ENCODE data around the gene MIR17HG. TPM values are rescaled to one million over a fixed set of nuclear protein-coding genes. Genes with fewer than 3 reads are reported as not detected.
A peak's percentile ranks its signal among the peaks of the same experiment; 100 is the strongest.

Gene MIR17HG
- polyA plus RNA-seq, 3 donors: 0.05 to 1.3 (median 0.30) TPM

- Histone ChIP-seq H3K4me3 (replicated peaks in 1 of 3; ENCODE audit: low read depth in 2 of 3, low read length in 3 of 3) (peak overlapping the region; percentile 35 to 77 (median 76)), H3K27me3 (ENCODE audit: control insufficient read depth in 2 of 2, insufficient read depth in 2 of 2, low read length in 2 of 2) (peaks cover 4 to 17% of the 10 kb centered on the region in 2 donors), H3K9me3 (replicated peaks in 1 of 2; ENCODE audit: control insufficient read depth in 1 of 2, insufficient read depth in 1 of 2, low read length in 2 of 2) (no peaks in the 10 kb centered on the region), H3K79me2 (ENCODE audit: insufficient read depth, low read length) (peaks cover 32% of the 10 kb centered on the region), H3K27ac (ENCODE audit: low read depth in 1 of 2, low read length in 2 of 2) (peak overlapping the region in 1 of 2 donors; percentile 46), H4K20me1 (ENCODE audit: insufficient read depth, low read length) (peaks cover 14% of the 10 kb centered on the region), H3K4me2 (replicated peaks; ENCODE audit: extremely low read depth, low read length, poor library complexity, severe bottlenecking) (peak overlapping the region; percentile 81), H3K4me1 (ENCODE audit: control insufficient read depth in 1 of 2, insufficient read depth in 2 of 2, low read length in 2 of 2) (peaks cover 10 to 23% of the 10 kb centered on the region in 2 donors), H3K36me3 (replicated peaks in 1 of 2; ENCODE audit: control insufficient read depth in 1 of 2, insufficient read depth in 2 of 2, low read length in 2 of 2) (peaks cover 13 to 37% of the 10 kb centered on the region in 2 donors), H2AFZ (ENCODE audit: insufficient read depth, low read depth, low read length, poor library complexity, severe bottlenecking) (peak overlapping the region; percentile 78), H3K9ac (ENCODE audit: insufficient read depth, low read length, poor library complexity, severe bottlenecking) (peak overlapping the region; percentile 75)
- WGBS (ENCODE audit: insufficient coverage): 0% methylated on average over 41 of the region's 46 CpGs
- peak overlapping the region; percentile 53 to 93 (median 86) for H3K27ac Mint-ChIP-seq
- peaks cover 22 to 24% of the 10 kb centered on the region in 2 donors for H3K36me3 Mint-ChIP-seq
- peak overlapping the region; percentile 89 to 93 for H3K4me3 Mint-ChIP-seq
- H3K27me3 Mint-ChIP-seq (ENCODE audit: low read depth in 3 of 3): peaks cover 4 to 11% (median 6%) of the 10 kb centered on the region in 3 donors
- intact Hi-C loops (cut with micrococcal nuclease): loop anchor here (10.0 kb wide), 2 partner anchors 56 to 204 kb away; no protein-coding TSS in a partner anchor
- TF ChIP-seq, protein P1, sequence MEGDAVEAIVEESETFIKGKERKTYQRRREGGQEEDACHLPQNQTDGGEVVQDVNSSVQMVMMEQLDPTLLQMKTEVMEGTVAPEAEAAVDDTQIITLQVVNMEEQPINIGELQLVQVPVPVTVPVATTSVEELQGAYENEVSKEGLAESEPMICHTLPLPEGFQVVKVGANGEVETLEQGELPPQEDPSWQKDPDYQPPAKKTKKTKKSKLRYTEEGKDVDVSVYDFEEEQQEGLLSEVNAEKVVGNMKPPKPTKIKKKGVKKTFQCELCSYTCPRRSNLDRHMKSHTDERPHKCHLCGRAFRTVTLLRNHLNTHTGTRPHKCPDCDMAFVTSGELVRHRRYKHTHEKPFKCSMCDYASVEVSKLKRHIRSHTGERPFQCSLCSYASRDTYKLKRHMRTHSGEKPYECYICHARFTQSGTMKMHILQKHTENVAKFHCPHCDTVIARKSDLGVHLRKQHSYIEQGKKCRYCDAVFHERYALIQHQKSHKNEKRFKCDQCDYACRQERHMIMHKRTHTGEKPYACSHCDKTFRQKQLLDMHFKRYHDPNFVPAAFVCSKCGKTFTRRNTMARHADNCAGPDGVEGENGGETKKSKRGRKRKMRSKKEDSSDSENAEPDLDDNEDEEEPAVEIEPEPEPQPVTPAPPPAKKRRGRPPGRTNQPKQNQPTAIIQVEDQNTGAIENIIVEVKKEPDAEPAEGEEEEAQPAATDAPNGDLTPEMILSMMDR (IDR thresholded peaks at IDR 0.05): peak; percentile 94
- H3K9me3 Mint-ChIP-seq: peaks cover 0 to 2% (median 0%) of the 10 kb centered on the region in 7 donors
- H3K4me1 Mint-ChIP-seq: peaks cover 23% of the 10 kb centered on the region
- DNase-seq: peak; percentile 81 to 86 (median 83)
These were observed 1.5 kb downstream of the MIR17HG start for GRCh38 chr13:91348906-91349435.

DNA sequence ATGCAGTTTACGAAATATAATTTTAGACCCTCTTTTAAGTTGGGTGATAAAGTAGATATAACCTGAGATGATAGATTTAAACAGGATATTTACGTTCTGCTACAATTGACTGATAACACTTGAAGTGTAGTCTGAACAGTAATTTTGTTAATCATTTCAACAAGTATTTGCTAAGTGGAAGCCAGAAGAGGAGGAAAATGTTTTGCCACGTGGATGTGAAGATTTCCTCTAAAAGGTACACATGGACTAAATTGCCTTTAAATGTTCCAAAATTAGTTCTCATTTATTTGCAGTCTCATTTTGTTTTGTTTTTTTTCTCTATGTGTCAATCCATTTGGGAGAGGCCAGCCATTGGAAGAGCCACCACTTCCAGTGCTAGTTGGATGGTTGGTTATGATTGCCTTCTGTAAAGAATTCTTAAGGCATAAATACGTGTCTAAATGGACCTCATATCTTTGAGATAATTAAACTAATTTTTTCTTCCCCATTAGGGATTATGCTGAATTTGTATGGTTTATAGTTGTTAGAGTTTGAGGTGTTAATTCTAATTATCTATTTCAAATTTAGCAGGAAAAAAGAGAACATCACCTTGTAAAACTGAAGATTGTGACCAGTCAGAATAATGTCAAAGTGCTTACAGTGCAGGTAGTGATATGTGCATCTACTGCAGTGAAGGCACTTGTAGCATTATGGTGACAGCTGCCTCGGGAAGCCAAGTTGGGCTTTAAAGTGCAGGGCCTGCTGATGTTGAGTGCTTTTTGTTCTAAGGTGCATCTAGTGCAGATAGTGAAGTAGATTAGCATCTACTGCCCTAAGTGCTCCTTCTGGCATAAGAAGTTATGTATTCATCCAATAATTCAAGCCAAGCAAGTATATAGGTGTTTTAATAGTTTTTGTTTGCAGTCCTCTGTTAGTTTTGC, 2.8 kb downstream of the MIR17HG start:
- no peaks in the 10 kb centered on the region for H3K9me3 ChIP-seq (replicated peaks in 1 of 2; ENCODE audit: control insufficient read depth in 1 of 2, insufficient read depth in 1 of 2, low read length in 2 of 2)
- peaks cover 0 to 2% (median 0%) of the 10 kb centered on the region in 7 donors for H3K9me3 Mint-ChIP-seq
- DNase-seq: no peak
- H3K36me3 Mint-ChIP-seq: peaks cover 30 to 35% of the 10 kb centered on the region in 2 donors
- H3K27ac ChIP-seq (ENCODE audit: low read depth in 1 of 2, low read length in 2 of 2): no peak overlapping the region
- no peak overlapping the region for H3K4me3 ChIP-seq (replicated peaks in 1 of 3; ENCODE audit: low read depth in 2 of 3, low read length in 3 of 3)
- no peak overlapping the region for H3K9ac ChIP-seq (ENCODE audit: insufficient read depth, low read length, poor library complexity, severe bottlenecking)
- peaks cover 3 to 11% (median 6%) of the 10 kb centered on the region in 3 donors for H3K27me3 Mint-ChIP-seq (ENCODE audit: low read depth in 3 of 3)
- TF ChIP-seq, protein P1 (IDR thresholded peaks at IDR 0.05): no peak
- H3K79me2 ChIP-seq (ENCODE audit: insufficient read depth, low read length): peaks cover 32% of the 10 kb centered on the region
- H3K4me1 ChIP-seq (ENCODE audit: control insufficient read depth in 1 of 2, insufficient read depth in 2 of 2, low read length in 2 of 2): peaks cover 10 to 23% of the 10 kb centered on the region in 2 donors
- no peak overlapping the region for H2AFZ ChIP-seq (ENCODE audit: insufficient read depth, low read depth, low read length, poor library complexity, severe bottlenecking)
- intact Hi-C loops (cut with micrococcal nuclease): loop anchor here (10.0 kb wide), 2 partner anchors 55 to 205 kb away; no protein-coding TSS in a partner anchor
- no peak overlapping the region for H3K4me3 Mint-ChIP-seq
- peak overlapping the region; percentile 81 for H3K4me2 ChIP-seq (replicated peaks; ENCODE audit: extremely low read depth, low read length, poor library complexity, severe bottlenecking)
- peaks cover 23% of the 10 kb centered on the region for H3K4me1 Mint-ChIP-seq
- peaks cover 25 to 50% of the 10 kb centered on the region in 2 donors for H3K36me3 ChIP-seq (replicated peaks in 1 of 2; ENCODE audit: control insufficient read depth in 1 of 2, insufficient read depth in 2 of 2, low read length in 2 of 2)
- H3K27me3 ChIP-seq (ENCODE audit: control insufficient read depth in 2 of 2, insufficient read depth in 2 of 2, low read length in 2 of 2): peaks cover 4 to 15% of the 10 kb centered on the region in 2 donors
- WGBS (ENCODE audit: insufficient coverage): no CpG with 5 or more reads among the region's 5 CpGs
- no peak overlapping the region for H3K27ac Mint-ChIP-seq
- peaks cover 14% of the 10 kb centered on the region for H4K20me1 ChIP-seq (ENCODE audit: insufficient read depth, low read length)

Data from CD14-positive monocyte (primary cell).